Stimulated activated CD8-positive, alpha-beta memory T cell treated with anti-CD3 and anti-CD28 coated beads, Interleukin-7, amount 100 ng/mL, for 4 hours (primary cell): ENCODE measurements around the gene CIT.

Experiments
- DNase-seq, 2 donors: peaks; one replicate each; pipeline ENCODE4 v3.0.0-alpha.2; 2020; ENCODE audit warnings: low read depth in 2 of 2

The CIT gene

GRCh38 chr12:119859241-119859640 lies 17.9 kb downstream of the CIT start:
- DNase-seq, result no peak

- no peak for DNase-seq
Observed at GRCh38 chr12:119857041-119857591, 20.0 kb downstream of the CIT start.

DNA sequence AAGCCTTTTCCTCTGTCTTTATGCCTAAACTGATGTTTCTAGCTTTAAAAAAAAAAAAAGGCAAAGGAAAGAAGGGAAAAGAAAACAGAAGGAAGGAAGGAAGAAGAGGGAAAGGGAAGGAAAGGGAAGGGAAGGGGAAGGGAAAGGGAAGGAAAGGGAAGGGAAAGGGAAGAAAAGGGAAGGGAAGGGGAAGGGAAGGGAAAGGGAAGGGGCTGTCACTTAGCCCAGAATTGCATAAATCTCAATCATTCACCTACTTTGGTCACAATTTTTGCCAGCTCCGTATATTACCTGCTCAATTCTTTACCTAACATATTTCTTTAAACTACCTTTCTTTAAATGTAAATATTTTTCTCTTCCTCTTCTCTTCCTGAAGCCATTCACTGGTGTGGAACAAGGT lies 26.8 kb downstream of the CIT start:
- no peak for DNase-seq

- DNase-seq, result no peak
Observed at GRCh38 chr12:119843100-119843499, 34.0 kb downstream of the CIT start.

DNA sequence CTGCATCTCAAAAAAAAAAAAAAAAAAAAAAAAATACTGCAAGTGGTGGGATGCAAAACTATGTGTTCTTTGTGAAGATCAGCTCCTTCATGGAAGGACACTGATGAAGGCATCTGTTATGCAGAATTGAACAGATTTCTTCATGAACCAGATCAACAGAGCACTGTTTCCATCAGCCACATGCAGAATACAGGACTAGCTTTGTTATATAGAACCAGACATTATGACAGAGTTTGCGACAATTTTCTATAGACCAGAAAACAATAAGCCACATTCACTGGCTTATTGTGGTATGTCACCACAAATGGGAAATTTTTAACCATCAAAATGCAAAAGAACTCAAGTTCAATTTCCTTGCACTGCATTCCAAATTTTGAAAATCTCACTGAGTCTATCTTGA lies 34.7 kb downstream of the CIT start:
- no peak for DNase-seq

DNA sequence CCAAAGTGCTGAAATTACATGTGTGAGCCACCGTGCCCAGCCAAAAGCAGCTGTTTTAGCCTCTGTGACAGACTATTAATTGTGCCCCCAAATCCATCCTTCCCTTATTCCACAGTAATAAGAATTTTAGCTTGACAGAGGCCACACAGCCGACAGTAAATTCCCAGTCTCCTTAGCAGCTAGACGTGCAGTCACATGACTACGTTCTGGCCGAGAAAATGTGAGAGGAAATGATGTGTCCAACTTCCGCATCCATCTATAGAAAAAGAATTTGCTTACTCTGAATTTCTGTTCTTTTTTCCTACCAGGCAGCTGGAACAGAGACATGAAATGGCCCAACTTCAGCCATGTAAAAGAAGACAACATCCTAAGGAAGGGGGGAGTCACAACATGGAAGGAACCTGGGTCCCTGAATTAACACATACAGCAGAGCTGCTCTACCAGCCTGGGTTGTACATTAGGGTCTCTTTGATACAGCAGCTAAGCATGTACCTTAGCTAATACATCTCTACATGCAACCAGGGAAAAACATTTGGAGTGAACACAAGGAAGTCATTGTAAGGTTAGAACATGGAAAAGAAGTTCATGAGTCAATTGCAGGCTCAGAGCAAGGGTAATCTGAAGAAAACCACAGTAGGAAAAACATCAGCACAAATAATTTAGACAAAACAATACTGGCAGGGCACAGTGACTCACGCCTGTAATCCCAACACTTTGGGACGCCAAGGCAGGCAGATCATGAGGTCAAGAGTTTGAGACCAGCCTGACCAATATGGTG lies 35.5 kb downstream of the CIT start:
- no peak for DNase-seq

GRCh38 chr12:119840582-119840981 lies 36.5 kb downstream of the CIT start:
- DNase-seq, result no peak

DNA sequence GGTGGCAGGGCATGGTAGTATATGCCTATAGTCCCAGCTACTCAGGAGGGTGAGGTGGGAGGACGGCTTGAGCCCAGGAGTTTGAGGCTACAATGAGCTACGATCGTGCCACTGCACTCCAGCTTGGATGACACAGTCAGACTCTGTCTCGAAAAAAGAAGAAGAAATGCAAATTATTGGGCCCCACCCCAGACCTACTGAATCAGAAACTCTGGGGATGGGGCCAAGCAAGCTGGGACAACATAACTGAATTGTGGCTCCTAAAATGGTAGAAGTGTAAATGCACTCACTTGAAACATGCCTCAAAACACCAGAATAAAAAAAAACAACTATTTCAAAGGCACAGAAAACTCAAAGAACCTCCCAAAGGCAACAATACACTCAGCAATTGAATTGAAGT lies 37.0 kb downstream of the CIT start:
- DNase-seq, result no peak

DNA sequence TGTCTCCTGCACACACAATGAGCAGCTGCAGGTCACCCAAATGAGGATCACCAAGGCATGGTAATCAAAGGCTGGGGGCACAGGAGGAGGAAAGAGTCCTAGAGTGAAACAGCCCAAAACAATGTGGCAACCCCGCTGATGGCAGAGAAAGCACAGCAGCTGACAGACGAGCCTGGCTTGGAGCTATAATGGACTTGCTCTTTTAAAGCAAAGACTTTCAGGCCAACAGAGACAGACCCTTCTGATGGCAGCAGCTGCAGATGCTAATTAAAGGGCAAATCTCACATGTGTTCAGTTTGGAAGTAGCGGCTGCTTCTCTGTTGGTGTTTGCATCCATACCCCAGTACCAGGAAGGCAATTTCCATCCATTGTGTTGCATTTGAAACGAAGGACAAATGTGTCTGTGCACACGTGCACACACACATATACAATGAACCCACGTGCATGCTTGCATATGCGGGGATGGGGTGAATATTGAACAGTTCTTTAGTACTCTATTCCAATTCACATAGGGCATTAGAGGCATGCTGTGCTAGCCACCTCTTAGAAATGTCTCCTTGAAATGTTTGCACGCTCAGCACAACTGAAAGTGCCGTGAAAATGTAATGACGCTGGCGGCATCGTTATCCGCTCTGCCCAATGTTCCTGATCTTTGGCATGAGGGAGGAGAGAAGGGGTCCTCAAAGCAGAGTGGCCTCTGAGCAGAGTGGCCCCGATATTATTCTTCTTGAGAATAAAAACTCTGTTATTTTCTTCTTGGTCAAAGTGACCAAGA lies 38.1 kb downstream of the CIT start:
- DNase-seq, result no peak

GRCh38 chr12:119836781-119837180 lies 40.3 kb downstream of the CIT start:
- no peak for DNase-seq

- no peak for DNase-seq
Observed at GRCh38 chr12:119835068-119835467, 42.1 kb downstream of the CIT start.

DNA sequence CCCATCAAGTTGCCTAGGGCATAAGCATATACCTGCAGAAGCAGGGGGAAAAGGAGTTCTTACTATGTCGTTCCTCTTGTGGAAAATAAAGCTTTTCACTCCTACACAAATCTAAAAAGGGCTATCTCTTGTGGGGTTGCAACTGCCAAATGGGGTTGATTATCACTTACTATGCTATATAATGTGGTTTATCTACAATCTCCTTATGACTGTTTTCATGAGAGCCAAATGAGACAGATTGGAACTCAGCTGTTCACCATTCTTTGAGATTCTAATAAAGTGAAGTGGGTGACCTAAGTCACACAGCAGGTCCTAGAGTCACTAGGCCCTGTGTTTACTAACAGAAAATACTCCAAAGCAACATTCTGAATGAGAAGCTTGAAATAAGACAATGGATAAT lies 47.7 kb downstream of the CIT start:
- no peak for DNase-seq

- DNase-seq, result no peak
Observed at GRCh38 chr12:119828300-119828699, 48.8 kb downstream of the CIT start.

DNA sequence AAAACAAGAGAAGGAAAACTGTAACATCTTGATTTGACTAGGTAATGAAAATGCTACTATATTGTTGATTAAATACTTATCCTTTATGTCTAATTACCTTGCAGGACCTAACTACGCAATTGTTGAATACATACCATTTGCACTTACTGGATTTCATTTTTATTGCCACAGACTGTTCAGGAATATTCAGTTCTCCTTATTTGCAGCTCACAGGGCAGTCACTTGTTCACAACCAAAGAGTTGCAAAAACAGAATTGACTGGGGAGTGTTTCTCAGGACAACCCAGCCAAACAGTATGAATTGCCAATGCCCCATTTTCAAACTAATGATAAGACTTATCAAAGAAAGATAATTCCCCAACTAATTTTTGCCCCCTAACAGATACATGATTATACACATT lies 49.4 kb downstream of the CIT start:
- DNase-seq, result no peak

GRCh38 chr12:119826661-119827445 lies 50.3 kb downstream of the CIT start:
- DNase-seq, result no peak

DNA sequence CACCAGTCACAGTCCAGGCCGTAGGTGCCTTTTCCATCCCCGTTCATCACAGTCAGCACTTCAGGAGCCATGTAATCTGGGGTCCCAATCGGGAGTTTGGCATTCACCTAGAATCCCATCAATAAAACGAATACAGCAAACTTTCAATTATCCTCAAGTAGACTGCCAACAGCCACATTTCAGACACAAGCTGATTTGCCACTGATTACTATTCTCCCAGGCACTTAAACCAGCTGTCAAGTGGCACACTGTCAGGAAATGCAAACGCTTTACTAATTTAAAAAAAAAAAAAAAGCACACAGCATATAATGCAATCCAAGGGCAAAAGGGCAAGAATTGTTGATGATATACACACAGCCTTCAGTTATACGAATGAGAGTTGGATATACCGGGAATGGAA lies 51.9 kb downstream of the CIT start:
- DNase-seq, result no peak

DNA sequence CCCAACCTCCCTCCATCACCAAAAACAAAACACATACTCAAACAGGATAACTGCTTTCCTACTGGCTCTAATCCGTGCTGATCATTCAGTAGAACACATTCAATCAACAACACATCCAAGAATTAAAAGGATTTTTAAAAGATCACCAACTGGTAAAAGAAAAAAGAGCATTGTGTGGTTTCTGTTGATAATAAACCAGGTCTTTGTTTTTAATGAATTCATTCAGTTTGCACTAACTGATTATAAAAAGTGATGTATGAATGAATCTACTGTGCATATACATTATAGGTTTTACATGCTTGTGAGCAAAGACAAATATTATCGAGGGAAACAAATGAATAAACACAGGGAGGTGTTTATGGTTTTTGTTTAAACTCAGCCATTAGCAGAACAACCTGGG lies 55.1 kb downstream of the CIT start:
- no peak for DNase-seq

DNA sequence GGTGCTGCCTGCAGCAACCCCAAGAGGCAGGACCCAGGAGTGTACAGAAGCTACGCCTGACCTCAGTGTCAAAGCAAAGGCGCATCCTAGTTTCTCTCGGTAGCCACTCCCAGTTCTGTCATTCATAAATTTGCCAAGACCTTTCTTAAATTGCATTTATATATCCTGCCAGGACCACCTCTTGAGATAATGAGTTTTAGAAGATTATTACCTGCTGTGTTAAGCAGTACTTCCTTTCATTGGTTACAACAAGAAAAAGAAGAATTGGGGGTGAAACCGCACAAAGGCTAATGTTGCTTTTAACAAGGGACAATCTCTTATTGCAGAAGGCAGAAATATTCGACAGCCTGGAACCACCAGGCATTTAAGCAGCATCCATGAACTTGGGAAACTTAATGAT lies 57.8 kb downstream of the CIT start:
- DNase-seq, result no peak

DNA sequence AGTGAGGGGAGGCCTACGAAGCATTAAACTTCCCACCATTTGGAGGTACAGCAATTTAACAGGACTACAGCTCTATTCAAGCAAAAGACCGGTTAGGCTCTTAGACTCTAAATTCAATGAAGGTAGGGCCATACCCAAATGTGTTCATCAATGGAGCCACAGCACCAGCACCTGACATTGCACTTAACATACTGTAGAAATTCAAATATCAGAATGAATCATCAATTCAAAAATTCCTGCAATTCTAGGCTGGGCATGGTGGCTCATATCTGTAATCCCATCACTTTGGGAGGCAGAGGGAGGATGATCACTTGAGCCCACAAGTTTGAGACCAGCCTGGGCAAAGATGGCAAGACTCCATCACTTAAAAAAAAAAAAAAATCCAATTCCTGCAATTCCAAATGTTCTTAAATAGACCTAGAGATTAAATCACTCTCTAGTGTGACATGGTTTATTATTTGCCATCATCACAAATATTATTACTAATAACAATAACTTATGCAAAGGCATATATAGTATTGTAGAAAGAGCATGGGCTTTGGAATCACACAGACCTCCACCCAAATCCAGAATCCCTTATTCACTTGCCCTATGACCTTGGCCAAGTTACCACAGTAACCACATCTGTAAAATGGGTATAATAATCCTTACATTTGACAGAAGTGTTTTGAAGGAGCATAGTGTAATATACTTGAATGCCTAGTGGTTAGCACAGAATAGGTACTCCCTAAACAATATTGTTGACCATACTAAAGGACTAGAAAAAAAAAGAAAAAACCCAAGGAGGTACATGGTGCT lies 59.4 kb downstream of the CIT start:
- no peak for DNase-seq

DNA sequence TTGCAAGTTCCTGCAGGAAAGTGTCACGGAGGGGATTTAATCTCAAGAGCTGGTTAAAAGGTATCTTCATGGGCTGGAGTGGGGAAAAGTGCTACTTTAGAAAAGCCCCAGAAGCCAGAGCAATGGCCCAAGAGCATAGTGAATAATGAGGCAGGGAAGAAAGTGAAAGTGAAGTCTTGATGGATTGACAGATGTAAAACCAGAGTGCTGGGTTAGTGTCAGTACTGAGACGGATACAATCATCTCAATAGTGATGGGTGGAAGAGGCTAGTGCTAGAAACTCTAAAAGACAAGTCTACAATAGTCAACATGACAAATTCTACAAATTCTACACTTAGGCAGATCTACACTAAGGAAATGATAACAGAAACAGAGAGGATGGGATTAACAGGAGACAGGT lies 68.1 kb downstream of the CIT start:
- no peak for DNase-seq

DNA sequence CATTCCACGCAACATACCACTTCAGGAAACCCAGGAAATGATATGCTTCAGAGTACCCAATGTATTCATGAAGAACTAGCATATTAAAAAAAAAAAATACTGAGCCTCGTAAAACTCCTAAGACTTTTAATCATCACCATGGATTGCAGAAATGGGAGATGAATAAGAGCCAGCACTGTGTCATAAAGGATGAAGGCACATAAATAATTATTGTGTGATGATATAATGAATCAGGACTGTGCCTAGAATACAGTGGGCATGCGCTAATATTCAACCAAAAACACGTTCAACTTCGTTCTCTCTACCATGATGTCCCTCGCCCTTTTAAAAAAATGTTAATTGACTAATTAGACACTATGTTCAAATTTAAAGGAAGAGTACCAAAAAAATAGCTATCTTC lies 68.7 kb downstream of the CIT start:
- DNase-seq, result no peak

DNA sequence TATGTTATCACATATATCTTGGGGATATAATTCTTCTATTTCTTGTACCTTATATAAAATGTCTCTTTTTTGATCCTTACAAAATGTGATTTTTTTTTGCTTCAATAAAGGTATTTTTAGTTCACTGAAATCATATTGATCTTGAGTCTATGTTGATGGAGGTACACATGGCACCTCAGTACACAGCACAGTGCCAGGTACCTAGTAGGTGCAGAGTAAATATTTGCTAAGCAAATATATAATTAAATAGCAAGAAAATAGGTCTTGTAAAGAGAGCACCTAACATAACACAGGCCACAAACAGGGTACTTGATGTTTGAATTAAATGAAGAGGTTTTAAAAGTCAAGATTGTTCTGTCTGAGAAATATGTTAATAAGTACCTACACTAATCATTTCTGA lies 69.7 kb downstream of the CIT start:
- DNase-seq, result no peak
